Left forelimb (tissue), 1 donor: ENCODE measurements around the gene ZFP91.

Experiments
- DNase-seq: peaks from one replicate; pipeline ENCODE4 v3.0.0-alpha.2; 2018; ENCODE audit warnings: low spot score

ZFP91 gene

DNA sequence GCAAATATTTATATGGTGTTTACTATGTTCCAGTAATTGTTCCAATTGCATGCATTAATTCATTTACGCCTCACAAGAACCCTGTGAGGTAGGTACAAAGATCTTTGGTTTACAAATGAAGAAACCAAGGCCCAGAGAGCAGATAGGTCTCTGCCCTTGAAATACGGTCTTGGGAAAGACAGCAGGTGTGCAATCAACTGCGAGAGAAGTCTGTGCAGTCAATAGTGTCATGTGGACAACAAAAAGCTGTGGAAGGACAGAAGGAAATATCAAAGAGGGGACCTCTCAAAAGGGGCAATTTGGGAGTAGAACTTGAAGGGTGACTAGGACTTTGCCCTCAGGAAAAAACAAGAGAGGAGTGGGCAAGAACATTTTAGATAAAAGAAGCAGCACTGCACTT lies 52.5 kb downstream of the ZFP91 start:
- DNase-seq: no peak

DNA sequence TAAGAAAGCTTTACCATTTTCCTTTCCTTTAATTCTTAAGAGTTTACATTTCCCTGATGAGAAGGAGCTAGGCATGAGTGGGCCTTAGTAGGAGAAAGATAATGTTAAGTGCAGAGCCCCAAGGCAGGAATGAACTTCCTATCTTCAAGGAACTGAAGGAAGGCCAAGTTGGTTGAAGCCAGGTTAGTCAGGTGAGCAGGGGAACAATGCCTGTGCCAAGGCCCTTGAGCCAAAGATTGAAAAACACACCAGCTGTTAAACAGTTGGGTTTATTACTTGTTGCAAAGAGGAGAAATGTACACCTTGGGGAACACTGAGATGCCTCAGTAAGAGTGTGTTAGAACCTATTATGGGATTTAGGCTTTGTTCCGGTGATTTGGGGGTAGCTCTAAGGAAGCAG lies 53.6 kb downstream of the ZFP91 start:
- no peak for DNase-seq

DNA sequence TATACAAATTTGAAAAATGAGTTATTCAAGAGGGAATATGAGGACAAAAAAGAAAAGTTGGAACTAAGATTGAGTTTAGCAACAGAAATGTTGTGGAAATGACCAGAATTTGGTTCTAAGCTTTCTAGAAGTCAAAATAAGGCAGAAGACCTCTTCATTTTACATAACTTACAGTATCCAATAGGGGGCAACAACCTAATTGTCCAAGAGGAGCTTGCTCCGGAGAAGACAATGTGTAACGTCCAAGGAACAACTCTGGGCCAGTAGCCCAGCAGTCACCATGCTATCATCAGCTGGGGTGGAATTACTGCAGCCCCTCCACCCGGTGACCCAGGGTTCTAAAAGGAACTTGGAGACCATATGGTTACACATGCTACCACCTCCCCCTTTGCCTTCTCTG lies 57.7 kb downstream of the ZFP91 start:
- no peak for DNase-seq

DNA sequence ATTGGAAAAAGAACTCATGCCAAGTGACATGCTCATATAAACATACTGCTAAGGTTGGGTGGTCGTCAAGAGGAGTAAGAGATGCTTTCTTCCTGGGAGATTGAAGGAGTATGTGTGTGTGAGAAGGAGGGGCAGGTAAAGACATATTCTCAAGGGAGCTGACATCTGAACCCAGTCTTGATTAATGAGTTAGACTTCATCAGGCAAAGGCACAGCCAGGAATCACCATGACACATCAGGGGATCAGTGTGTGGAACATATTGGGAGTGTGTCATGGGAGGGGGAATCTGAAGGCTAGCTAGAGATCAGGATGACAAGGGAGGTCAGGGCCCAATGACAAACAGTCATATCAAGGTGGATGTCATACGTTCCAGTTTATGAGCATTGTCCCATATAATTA lies 58.5 kb downstream of the ZFP91 start:
- DNase-seq: no peak

DNA sequence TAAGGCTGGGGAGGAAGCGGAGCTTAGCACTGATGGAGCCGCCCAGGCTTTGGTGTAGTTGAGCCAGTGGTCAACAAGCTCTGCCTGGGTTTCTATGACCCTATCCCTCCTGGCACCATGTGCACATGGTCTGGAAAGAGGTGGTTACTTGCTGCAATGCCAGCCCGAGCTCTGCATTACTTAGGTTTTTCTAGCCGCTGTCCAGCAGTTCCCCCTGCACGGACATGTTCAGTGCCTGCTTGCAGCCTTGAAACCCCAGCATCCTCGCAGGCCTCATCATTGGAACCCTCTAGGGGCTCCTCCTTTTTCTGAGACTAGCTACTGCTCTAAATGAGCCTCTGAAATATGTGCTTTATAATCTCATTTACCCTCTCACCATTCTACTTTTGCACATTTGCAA lies 60.2 kb downstream of the ZFP91 start:
- DNase-seq: no peak

DNA sequence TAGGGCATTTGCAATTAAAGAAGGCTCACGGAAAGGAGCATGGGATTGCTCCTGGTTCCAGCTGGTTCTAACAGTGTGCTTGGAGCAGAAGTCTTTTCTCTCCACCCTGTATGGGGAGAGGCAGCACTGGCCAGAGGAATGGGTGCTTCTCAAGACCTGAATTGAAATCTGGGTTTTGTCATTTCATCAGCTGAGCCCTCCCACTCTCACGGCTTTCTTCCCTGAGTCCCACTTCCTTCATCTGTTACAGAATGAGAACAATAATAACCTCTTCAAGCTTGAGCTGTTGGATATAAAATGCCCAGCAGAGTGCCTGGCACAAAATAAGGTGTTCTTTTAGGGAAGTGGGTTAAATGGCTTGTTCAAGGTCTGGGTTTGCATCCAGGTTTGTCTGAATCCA lies 60.8 kb downstream of the ZFP91 start:
- DNase-seq: no peak

DNA sequence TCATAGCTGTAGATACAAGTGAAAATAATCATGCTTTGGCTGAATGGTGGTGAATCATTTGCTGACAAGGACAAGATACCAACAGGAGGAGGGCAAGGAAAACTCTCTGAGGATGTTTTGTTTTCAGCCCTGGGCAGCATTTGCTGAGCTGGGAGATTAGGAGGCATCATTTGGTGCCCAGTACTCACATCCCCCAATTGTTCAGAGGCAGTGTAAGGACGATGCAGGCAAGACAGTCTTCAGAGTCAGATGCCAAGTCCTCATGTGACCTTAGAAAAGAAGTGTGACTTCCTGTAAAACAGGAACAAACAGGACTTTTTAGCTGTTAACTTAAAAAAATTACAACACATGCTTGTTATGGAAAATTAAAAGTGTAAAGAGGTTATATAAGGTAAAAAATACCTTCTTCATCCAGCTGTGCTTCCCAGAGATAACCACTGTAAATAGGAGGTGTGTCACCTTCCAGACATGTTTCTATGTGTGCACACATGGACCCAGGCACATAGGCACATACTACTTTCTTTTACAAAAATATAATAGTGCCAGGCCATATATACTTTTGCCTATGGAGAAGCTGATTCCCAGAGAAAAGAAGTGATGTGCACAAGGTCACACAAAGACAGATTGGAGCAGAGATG lies 61.6 kb downstream of the ZFP91 start:
- DNase-seq: no peak

DNA sequence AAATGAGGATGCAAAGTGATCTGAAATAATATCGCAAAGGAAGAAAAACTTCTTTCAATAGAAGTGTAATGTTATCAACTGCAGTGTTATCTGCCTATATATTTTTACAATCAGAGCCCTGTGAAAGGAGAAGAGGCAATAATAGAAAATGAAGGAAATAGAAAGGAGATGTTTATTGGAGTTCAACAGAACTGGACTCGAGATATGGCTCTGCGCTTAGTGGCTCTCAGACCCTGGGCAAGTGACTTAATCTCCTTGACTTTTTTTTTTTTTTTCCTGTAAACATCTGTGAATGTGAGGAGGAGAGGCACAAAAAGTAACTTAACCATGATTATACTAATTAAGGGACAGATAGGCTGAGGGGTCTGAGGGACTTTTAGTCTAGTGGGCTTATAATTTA lies 62.5 kb downstream of the ZFP91 start:
- DNase-seq: no peak

DNA sequence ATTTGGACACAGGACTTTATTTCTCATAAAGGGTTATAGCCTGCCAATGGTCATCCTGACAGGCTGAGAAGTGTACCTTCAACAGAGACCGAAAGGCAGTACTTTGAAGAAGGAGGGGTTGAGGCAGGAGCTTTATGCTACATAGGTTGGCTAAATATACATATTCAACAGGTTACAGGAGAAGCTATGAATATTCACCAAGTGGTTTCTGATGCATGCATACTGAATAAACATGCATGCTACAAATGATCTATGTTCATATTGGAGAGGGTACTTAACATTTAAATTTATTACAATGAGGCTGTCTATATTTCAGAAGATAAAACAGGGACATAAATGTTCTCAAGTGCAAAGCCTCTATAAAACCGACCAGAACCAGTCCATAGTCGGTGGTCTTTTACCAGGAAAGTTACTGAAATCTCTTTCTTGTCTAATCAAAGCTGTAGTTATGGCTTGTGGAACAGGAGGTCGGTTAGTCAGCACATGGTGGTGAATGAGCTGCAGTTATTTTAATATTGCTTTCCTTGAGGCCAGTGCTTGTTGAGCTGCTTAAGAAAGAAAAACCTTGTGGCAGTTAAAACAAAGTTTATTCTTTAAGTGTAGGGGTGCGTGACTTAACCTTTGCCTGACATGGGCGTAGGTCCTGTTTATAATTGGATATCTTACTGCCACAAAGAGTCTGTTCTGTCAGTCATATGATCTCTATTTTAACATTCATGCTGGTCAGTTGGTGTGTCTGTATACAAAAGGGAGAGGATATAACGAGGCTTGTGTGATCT lies 63.1 kb downstream of the ZFP91 start:
- DNase-seq: no peak

DNA sequence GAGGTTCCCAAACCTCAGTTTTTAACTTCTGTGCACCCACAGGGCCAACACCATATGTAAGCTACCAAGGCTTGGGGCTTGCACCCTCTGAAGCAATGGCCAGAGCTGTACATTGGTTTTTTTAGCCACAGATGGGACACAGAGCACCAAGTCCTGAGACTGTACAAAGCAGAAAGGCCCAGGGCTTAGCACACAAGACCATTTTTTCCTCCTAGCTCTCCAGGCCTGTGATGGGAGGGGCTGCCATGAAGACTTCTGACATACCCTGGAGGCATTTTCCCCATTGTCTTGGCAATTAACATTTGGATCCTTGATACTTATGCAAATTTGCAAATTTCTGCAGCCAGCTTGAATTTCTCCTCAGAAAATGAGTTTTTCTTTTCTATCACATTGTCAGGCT lies 67.0 kb downstream of the ZFP91 start:
- no peak for DNase-seq

DNA sequence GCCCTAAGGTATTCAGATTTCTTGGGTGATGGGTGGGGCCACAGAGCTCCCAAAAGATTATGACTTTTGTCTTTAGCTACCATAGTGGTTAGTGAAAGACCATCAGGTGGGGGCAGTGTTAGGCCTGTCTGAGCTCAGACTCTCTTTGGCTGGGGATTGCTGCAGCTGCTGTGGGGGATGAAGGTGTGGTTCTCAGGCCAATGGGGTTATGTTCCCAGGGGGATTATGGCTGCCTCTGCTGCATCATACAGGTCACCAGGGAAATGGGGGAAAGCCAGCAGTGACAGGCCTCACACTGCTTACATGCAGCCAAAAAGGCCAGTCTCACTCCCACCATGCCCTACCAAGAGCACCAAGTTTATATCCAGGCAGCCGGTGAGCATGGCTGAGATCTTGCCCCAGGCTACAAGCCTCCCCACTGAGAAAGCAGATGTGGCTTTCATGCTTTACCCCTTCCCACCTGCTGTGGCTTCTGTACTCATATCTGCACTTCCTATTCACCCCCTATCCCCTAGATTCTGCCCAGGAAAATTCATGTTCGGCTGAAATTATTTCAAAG lies 68.4 kb downstream of the ZFP91 start:
- DNase-seq: no peak

DNA sequence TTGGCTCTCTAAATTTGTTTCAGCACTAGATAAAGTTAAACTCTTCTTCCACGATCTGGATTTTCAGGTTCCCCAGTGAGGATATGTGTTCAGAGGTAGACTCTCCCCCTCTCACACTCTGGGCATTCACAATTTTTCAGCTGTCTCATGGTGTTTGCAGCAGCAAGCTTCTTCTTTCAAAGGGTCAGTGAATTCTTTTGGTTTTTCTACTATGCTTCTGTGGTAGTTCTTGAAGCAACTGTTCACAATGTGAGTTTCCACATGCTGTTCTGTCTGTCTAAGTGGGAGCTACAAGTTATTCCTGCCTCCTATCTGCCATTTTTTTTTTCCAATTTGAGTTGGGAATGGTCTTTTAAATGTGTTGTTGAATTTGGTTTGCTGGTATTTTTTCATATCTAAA lies 69.0 kb downstream of the ZFP91 start:
- no peak for DNase-seq

DNA sequence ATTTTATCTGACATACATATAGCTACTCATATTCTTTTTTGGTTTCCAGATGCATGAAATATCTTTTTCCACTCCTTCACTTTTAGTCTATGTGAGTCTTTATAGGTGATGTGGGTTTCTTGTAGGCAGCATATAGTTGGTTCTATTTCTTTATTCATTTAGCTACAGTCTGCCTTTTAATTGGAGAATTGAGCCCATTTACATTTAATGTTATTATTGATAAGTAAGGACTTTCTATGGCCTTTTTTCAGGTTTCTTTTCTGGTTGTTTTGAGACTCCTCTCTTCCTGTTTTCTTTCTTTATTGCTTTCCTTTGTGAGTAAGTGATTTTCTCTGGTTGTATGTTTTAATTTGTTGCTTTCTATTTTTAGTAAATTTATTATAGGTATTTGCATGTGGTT lies 70.8 kb downstream of the ZFP91 start:
- DNase-seq: no peak

DNA sequence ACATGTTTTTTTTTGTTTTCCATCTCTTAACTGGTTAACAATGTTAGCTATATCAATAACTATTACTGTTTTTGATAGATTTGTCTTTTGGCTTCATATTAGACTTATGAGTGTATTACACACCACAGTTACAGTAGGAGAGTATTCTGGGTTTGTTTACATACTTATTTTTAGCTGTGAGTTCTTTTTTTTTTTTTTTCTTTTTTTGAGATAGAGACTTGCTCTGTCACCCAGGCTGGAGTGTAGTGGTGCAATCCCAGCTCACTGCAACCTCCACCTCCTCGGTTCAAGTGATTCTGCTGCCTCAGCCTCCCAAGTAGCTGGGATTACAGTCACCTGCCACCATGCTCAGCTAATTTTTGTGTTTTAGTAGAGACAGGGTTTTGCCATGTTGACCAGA lies 71.6 kb downstream of the ZFP91 start:
- DNase-seq: no peak

DNA sequence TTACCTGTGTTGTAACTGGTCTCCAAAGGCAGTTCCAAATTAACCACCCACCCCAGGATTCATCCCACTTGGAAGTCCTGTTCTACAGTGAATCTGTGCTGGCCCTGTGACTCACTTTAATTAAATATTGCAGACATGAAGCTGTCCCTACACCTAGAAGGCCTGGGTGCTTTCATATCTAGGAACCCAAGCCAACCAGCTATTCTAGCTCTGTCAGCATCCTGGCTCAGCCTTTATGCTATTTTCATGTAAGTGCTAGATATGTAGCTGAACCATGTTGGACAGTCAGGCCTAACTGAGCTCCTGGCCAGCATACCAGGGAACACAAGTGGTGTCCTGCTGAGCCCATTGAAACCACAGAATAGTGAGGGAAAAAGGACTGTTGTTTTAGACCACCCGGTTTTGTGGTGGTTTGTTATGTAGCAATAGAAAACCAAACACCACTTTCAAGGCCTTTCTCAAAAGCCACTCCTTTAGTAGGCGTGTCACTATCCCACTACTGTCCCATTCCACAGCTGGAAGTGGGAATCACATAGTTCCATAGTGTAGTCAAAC lies 73.9 kb downstream of the ZFP91 start:
- no peak for DNase-seq

DNA sequence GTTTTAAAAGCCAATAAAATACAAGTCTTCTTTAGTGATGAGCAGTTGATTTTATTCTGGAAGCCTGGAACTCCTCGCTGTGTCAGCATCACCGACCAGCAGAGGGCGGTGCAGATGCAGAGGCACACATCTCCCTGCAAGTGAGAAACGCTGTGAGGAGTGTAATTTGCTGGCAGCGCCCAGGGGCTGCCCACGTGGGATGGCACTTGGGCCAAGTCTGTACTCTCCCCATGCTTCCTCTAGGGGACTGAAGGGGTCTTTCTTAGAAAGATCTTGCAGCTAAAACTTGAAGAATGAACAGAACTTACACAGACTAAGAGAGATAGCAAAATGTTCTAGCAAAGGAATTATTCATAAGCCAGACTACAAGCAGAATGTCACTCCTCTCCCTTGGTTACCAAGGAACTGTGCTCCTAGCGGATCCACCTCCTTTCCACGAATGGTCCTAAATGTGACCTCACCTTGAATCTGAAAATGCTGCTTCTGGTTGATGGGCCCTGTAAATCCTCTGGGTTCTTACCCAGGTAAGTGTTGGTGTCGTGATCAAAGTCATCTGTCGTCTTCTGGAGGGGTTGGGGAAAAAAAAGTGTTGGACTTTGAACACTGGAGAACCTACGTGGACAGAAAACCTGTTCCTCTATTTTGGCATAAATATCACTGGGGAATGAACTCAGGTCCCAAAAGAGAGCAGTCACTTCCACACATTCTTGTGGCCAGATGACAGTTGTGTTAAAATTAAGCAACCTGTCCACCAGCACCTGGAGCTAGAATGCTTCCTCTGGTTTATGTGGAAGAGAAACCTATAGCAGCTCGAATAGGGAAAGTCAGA lies 75.4 kb downstream of the ZFP91 start:
- peak; percentile 81 for DNase-seq

DNA sequence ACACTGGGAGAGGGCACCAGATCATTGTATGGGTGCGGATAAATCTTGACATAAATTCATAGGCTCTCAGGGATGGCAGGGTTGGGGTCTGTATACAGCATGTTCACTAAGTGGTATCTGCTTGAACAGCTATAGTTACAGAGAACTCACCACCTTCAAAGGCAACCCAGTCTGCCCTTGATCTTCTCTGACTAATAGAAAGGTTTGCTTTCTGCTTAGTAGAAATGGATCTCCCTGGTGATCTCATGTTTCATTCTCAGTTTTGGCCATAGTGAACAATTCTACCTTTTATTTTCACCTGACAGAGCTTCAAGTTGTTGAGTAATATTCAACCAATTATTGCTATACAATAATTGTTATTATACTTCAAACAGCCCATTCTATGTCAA lies 76.0 kb downstream of the ZFP91 start:
- no peak for DNase-seq

DNA sequence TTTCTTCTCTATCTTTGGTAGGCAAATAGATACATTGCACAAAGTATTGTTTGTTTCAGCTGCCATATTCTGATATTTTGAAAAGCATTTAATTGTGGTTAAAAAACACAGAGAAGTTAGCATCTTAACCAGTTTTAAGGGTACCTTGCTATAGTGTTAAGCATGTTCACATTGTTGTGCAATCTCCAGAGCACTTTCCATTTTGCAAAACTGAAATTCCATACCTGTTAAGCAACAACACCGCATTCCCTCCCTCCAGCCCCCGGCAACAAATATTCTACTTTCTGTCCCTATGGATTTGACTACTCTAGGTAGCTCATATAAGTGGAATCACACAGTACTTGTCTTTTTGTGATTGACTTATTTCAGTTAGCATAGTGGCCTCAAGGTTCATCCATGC lies 77.5 kb downstream of the ZFP91 start:
- DNase-seq: no peak

DNA sequence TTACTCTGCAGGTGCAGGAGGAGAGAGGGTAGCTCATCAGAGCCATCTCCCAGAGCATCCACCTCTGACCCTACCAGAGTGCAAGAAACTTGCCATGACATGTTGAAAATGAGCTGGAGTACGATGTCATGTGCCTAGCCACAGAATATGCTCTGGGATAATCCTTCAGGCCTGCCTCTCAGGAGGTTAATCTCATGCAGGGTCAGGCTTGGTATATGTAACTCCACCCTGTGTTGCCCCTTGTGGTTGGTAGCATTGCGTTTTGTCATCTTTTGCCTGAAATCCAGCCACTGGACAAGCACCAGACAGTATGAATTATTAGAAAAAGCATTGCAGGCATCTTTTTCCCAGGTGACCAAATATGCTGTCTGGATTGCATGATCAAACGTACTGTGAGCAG lies 79.8 kb downstream of the ZFP91 start:
- DNase-seq: no peak

DNA sequence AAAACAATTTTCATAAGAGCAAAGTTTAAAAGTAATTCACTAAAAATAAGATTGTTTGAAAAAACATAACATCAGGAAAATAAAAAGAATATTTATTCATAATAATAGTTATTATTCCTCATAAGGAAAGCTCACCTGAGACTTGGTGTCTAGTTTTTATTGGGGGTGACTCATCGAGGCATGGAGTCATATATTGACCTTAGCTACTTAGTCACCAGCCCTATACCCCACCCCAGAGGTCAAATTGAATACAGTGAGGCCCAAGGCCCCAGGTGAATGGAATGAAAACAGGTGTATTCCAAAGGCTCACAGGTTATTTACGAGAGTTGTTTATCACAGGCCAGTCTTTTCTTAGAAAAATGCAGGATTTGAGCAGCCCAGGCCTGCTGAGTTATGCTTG lies 80.5 kb downstream of the ZFP91 start:
- no peak for DNase-seq

DNA sequence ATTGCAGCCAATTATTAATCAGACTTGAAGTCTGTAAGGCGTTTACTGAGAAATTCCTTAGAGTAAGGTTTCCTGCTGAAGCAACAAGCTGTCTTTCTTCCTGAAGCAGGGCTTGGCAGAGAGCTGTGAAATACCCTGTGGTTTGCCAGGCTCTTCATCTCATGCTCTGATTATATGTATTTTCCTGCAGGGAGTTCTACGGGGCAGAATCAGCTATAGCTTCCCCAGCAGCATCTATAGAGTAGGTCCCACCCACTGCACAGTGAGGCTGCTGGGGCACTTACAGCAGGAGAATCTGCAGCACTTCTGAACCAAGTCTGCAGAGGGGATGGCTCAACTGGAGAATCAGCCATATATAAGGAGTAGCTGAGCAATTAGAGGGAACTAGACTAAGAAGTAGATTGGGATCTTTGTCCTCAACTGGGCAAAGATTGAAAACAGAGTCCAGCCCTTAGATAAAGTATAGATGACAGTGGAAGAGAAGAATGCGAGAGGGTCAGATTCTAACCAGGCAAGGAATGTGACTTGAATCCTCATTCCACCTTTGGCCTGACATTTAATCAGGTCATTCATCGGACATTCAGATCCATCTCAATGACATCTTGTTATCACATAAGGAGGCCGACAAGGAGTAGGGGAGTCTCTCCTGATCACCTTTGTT lies 81.2 kb downstream of the ZFP91 start:
- no peak for DNase-seq
